ENCODE results near the gene BTBD16.

BTBD16 gene

DNA sequence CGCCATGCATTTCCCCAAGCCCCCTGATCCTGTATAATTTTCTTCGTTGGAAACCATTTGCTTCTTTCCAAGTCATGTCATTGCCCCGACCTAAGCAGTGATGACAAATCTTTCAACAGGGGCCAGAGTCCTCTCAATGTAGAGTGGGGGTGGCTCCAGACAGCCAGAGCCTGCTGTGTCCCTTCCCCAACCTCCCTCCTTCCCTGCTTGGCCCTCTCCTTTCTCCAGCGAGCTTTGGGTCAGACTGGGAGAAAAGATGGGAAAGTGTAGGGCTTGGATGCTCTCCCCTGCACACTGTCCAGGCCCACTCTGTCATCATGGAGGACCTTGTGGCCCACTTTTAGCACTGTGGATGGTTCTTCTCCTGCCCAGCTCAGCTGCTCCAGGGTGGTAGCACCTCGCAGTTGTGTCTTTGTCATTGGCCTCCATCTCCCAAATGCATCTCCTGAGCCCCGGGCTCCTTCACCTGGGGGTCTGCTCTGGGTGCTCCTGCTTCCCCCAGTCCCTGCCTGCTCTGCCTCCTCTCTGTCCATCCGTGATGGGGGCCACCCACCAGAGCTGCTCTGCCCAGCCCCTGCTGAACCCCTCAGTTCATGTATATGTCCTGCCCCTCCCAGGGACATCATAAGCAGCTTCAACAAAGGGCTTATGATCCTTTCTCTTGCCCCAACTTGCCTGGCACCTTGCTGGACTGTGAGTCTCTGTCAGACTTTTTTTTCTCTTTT is 37.5 kb downstream of the BTBD16 start:
- FAIRE-seq (no peak), DNase-seq (ENCODE audit: insufficient read length, low spot score) (no peak)

GRCh38 chr10:122310311-122311050 is 39.4 kb downstream of the BTBD16 start:
- FAIRE-seq (no peak), DNase-seq (ENCODE audit: insufficient read length, low spot score) (no peak)

DNA sequence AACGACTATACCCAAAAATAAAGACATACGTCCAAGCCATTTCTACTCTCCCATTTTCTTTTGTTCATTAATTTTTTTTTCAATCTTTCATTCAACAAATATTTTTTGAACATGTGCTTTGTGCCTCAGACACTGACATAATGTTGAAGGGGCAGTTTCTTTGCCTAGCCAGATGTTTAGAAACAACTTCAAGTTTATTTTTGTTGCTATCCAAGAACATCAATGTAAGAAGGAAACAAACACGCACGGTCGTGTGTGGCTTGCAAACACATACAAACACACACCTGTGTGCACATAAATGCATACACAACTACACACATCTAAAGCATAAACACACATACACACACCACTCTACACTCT is 39.9 kb downstream of the BTBD16 start:
- FAIRE-seq (no peak), DNase-seq (ENCODE audit: insufficient read length, low spot score) (no peak)

DNA sequence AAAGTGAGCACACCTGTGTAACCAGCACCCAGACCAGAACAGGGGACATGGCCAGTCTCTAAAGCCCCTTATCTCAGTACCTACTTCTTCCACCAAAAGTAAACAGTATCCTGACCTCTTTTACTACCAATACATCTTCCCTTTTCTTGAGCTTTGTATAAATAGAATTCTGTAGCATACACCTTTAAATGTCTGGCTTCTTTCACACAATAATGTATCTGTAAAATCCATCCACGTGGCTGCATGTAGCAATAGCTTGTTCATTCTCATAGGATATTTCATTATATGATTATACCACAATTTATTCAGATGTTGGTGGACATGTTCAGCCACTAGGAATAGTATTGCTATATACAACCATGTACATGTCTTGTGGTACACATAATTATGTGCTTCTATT is 40.6 kb downstream of the BTBD16 start:
- FAIRE-seq (no peak), DNase-seq (ENCODE audit: insufficient read length, low spot score) (no peak)

DNA sequence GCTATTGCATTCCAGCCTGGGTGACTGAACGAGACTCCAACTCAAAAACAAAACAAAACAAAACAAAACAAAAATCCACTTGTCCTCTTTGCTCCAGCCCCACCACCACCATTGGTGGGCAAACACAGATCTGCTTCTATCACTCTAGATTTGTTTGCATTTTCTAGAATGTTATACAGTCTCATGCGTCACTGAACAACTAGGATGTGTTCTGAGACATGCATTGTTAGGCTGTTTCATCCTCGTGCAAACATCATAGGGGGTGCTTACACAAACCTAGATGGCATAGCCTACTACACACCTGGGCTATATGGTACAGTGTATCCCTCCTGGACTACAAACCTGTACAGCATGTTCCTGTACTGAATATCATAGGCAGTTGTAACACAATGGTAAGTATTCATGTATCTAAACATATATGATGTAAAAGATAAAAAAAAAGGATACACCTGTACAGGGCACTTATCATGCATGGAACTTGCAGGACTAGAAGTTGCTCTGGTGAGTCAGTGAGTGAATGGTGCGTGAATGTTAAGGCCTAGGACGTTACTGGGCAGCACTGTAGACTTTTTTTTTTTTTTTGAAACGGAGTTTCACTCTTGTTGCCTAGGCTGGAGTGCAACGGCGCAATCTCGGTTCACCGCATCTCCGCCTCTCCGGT is 45.3 kb downstream of the BTBD16 start:
- DNase-seq (ENCODE audit: insufficient read length, low spot score) (no peak), FAIRE-seq (no peak)

DNA sequence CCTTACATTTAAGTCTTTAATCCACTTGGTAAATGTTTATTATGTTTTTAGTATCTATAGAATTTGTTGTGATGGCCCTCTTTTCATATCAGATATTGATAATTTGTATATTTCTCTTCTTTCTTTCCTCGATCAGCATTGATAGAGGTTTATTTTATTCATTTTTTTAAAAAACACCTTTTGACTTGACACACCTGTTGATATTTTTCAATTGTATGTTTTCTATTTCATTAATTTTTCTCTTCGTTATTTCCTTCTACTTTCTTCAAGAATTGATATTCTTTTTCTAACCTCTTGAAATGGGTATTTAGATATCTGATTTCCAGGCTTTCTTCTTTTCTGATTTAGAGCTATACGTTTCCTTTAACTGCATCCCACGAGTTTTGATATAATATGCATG is 50.9 kb downstream of the BTBD16 start:
- FAIRE-seq = no peak
- no peak for DNase-seq (ENCODE audit: insufficient read length, low spot score)

DNA sequence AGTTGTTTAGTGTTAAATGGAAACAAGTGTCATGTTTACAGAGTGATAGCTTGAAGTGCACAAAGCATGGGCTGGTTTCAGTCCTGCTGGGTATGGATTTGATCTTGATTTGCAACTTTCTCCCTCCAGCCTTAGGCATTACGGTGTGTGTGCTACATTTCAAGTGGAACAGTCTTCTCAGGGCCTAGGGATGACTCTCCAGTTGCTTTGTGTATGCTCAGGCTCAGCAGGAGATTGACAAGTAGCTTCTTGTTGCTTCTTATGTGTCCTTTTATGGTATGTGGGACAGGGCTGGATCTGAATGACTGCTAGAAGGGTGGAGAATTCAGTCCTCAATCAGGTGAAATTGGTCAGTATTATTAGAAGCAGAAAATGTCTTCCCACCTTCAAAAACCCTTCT is 52.1 kb downstream of the BTBD16 start:
- no peak for FAIRE-seq
- DNase-seq (ENCODE audit: insufficient read length, low spot score) = no peak

DNA sequence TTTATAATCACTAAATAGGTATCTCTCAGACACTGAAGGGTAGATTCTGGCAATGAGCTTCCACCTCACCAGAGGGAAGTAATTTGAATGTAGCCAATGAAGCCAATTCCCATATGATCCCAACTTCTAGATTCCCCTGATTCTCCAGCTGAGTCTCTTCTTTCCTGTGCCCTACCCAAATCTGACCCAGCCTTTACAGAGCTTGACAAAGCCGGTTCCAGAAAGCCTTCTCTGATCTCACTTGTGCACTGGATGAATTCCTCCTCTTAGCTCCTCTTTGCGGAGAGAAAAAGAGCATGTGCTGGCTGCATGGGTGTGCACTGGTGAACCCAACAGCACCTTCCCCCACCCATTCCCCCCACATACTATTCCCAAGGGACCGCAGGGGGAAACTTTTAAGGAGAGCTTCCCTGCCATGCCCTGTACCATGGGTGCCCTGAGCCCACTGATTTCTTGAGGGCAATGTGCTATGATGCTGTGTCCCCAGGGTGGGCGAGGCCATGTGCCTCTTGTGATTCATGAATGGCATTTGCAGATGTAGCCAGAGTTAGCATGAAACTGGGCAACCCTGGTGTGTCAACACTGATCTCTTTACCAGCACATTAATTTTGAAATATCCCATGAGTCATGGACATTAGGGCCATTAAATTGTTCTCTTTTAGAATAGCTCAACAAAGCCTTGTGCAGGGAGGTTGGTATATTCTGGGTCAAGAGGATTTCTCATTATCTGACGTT is 53.0 kb downstream of the BTBD16 start:
- no peak for DNase-seq (ENCODE audit: insufficient read length, low spot score)
- FAIRE-seq = no peak

GRCh38 chr10:122325235-122325634 is 54.1 kb downstream of the BTBD16 start:
- no peak for DNase-seq (ENCODE audit: insufficient read length, low spot score)
- no peak for FAIRE-seq

DNA sequence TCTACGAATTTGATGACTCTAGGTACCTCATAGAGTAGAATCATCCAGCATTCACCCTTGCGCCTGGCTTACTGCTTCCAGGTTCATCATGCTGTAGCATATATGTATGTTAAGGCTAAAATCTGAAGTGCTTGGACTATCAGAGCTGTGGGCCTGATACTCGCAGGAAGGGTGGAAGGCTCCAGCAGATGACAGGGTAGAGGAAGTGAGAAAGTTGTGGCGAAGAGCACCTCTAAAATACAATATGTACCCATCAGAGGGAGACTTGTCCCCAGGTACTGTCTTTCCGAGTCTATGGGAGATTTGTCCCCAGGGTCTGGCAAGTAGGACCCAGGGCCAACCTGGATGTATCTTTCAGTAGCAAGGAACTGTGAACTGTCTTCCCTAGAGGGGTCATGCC is 55.3 kb downstream of the BTBD16 start:
- FAIRE-seq (no peak), DNase-seq (ENCODE audit: insufficient read length, low spot score) (no peak)

- DNase-seq (ENCODE audit: insufficient read length, low spot score) = no peak
- no peak for FAIRE-seq
These were observed 55.7 kb downstream of the BTBD16 start for GRCh38 chr10:122326806-122327205.

GRCh38 chr10:122327237-122328206 is 56.4 kb downstream of the BTBD16 start:
- FAIRE-seq = no peak
- no peak for DNase-seq (ENCODE audit: insufficient read length, low spot score)

DNA sequence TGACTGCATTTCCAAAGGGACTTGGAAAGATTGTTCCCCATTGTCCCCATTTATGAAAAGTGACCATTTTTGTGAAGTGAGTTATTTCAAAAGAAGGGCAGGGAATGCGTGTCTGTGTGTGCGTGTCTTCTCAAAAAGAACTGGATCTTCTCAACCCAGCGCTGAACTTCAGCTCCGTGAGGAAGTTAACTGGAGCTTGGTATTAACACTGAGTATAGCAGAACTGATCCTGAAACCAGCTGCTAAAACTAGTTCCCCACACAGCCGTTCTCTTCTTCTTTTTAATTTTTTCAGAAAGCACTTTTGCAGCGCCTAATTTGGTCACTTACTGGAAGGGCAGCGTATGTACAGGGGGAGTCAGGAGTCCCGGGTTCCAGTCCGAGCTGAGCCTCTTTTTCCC is 57.6 kb downstream of the BTBD16 start:
- FAIRE-seq = no peak
- no peak for DNase-seq (ENCODE audit: insufficient read length, low spot score)

DNA sequence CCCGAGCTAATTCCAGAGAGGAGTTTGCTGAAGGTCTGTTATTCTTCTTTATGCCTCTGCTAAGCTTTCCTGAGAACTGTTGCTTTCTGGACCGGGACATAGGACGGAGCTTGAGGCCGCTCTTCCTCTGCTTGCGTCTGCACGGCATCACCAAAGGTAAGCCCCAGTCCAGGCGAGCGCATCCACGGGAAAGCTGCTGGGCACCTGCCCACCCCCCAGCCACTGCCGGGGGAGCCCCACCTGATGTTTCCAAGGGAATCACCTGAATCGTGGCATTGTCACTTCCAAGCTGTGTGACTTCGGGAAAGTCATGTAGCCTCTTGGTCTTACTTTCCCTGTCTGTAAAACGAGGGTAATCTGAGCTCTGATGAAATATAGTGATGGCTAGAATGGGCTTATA is 58.3 kb downstream of the BTBD16 start:
- FAIRE-seq (no peak), DNase-seq (ENCODE audit: insufficient read length, low spot score) (no peak)

GRCh38 chr10:122331100-122331499 is 60.0 kb downstream of the BTBD16 start:
- FAIRE-seq (no peak), DNase-seq (ENCODE audit: insufficient read length, low spot score) (no peak)

GRCh38 chr10:122331615-122332446 is 60.7 kb downstream of the BTBD16 start:
- DNase-seq (ENCODE audit: insufficient read length, low spot score) (no peak), FAIRE-seq (no peak)

GRCh38 chr10:122333037-122333436 is 61.9 kb downstream of the BTBD16 start:
- no peak for DNase-seq (ENCODE audit: insufficient read length, low spot score)
- no peak for FAIRE-seq

DNA sequence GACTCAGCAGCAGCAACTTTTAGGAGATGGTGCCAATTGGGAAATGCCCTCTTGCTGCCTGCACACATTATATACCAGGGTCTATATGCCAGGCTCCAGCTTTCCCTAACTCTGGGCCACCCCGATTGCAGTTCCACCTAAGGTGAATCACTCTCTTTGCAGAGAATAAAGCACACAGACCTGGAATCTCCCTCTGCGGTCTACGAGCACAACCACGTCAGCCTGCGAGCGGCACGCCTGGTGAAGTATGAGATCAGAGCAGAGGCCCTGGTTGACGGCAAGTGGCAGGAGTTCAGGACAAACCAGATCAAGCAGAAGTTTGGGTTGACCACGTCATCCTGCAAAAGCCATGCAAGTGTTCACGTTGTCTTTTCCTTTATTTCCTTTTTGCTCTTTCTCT is 65.2 kb downstream of the BTBD16 start:
- FAIRE-seq (no peak), DNase-seq (ENCODE audit: insufficient read length, low spot score) (no peak)

- DNase-seq (ENCODE audit: insufficient read length, low spot score) (no peak), FAIRE-seq (no peak)
These were observed 65.9 kb downstream of the BTBD16 start for GRCh38 chr10:122336961-122337360.

Data from HTR-8/SVneo (cell line).